GM19025 (cell line): ENCODE measurements around the gene PITPNM1.

ENCODE experiments used
- ATAC-seq: cut with Tn5 transposase; IDR thresholded peaks from one replicate; pipeline ENCODE4 v1.9.1; 2021; ENCODE audit warnings: mild to moderate bottlenecking, low read depth, moderate library complexity; ENCODE audit not compliant: unreplicated experiment

Gene PITPNM1

DNA sequence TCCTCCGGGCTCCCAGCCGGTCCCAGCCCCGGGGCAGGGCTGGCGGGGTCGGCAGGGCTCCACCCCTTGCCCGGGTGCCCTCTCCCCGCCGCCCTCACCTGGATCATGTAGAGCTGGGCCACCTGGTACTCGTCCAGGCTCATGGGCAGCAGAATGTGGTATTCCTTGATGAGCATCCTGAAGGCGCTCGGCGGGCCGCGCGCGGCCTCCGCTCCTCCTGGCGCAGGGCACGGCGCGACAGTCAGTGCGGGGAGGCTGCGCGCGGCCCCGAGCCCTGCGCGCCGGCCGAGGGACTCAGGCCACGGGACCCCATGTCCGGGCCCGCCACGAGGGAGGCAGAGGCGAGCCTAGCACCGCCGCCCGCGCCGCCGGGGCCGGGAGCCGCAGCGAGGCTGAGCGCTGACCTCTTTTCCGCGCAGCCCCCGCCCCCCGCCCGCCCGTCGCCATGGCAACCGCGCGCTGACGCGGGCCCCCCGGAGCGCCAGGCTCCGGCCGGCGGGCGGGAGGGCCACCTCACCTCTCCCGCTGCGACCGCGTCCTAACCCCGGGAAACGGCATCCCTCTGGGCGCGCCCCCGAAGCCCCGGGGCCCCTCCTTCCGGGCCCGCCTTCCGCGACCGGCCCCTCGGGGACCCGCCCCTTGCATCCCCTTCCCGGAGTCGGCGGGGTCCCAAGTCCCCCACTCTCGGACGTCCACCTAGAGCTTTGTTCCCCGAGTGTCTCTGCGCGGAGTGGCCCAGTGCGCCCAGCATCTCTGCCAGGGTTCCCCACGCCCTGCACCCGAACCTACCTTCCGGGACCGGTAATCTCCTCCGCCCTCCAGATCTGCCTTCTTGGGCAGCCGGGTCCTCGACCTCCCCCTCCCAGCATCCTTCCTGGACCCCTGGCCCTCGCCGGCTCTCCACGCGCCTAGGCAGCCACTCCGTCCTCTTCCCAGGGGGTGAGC is 886 bp downstream of the PITPNM1 start:
- ATAC-seq = no peak

DNA sequence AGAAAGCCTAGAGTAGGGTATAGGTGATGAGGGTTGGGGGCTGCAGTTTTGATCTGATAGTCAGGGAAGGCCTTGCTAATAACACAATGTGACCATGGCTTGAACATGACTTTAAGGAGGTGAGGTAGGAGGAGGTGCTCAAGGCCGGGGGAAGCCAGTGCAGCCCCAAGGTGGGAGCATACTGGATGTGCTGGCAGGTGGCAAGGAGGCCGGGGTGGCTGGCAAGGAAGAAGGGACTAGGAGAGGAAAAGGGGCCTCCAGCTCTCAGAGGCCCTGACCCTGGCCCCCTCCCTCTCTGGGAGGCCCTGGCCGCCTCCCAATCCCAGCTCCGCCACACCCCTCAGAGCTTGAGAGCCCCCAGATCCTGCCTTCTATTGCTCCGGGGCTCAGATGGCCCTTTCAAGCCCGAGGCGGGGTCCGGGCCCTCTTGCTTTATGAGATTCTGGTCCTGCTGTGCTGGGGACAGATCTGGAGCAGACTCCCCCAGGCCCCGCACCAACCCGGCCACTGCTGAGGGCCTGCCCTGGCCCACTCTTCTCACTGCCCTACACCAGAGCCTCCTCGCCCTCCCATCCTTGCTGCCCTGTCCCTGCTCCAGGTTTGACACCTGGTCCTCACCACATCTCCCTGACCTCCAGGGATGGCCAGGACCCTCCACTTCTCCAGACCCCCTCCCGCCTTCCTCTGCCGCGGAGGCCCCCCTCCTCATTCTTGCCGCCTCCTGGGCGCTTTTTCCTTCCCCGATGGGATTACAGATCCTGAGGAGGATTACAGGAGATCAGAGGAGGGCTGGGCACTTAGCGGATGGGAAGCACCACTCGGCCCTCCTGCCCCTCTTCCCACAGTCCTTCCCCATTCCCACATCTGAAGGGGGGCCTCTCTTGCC is 1.8 kb downstream of the PITPNM1 start:
- no peak for ATAC-seq

DNA sequence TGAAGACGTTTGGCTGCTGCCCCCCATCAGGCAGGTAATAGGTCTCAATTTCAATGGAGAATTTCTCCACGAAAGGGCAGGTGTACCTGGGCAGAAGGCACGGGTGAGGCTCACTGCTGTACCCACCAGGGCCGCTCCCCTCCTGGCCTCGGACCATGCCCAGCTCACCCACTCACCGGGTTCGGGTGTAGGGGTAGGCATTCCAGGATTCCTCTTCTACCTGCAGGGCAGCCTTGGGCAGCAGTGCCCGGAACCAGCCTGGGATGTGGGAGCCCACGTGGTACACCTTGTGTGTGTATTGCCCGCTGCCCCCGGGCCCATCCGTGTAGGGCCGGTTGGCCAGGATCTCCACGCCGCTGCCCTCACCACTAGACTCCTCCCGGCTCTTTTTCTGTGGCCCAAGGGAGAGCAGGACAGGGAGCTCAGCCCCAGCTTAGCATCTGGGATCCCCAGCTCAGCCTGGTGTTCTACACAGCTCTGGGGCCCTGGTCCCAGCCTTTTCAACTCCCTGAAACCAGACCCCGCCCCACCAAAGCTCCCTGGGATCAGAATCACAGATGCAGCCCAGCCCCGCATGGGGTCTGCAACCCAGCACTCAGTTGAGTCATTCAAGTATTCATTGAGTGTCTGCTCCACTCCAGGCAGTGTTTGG is 2.7 kb downstream of the PITPNM1 start:
- ATAC-seq = no peak

DNA sequence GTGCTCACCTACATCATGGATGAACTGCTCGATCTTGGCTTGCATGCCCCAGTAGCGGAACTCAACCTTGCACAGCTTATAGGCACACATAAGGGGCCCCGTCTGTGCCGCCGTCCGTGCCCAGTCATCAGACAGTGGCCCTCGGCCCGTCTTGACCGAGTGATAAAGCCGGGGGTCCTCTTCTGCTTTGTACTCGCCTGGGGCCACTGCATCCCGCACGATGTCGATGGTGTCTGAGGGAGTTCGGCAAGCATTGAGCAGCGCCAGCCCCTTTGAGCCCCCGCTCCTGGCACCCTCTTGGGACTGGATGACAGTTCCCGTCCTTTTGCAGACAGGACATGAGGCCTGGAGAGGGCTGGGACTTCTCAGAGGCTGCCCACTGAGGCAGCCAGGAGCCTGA is 3.3 kb downstream of the PITPNM1 start:
- no peak for ATAC-seq

DNA sequence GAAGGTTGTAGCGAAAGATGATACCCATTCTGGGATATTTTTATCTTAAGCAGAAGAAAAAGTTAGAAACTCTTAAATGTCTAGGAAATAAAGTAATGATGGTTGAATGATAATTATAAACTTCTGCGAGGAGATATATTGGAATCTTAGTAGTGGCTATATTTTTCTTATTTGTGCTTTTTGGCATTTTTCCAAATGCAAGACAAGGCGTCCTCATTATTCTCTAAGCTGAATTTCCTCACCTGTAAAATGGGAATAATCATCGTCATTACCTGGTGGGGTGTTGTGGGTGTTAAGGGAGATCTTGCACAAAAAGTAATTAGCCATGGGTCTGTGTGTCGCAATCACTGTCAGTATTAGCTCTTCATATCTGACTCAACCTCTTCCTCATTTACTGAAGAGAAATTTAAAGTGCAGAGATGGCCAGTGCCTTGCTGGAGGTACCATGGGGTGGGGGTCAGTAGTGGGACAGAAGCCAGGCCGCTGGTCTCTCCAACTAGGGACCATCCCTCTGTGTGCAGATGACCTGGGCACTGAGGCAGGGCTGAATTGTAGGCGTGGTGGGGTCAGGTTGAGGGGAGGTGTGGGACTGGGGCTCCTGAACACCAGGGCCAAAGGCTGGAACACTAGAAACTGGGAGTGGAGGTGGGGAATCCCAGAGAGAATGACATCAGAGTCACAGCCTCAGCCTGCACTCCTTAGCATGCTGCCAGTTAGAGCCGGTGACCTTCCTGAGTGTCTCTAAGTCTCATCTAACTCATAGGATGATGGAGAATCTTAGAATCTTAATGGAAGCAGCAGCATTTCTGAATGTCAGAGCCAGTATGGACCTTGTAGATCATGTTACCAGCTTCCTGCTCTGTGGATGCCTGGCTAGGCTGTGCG is 4.1 kb downstream of the PITPNM1 start:
- no peak for ATAC-seq

DNA sequence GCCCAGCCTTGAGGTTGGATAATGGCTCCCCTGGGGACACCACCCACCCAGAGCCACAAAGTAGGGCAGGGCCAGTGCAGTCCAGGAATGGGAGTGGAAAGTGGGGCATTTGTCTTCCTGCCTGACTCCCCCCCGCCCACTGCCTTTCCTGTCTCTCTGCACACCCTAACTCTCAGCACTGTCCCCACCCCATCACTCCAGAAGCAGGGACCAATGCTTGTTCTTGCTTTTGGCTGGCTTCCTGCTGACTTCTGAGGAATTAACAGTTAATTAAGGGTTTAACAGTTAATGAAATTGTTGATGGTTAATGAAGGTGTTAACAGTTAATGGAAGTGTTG is 4.7 kb downstream of the PITPNM1 start:
- no peak for ATAC-seq

DNA sequence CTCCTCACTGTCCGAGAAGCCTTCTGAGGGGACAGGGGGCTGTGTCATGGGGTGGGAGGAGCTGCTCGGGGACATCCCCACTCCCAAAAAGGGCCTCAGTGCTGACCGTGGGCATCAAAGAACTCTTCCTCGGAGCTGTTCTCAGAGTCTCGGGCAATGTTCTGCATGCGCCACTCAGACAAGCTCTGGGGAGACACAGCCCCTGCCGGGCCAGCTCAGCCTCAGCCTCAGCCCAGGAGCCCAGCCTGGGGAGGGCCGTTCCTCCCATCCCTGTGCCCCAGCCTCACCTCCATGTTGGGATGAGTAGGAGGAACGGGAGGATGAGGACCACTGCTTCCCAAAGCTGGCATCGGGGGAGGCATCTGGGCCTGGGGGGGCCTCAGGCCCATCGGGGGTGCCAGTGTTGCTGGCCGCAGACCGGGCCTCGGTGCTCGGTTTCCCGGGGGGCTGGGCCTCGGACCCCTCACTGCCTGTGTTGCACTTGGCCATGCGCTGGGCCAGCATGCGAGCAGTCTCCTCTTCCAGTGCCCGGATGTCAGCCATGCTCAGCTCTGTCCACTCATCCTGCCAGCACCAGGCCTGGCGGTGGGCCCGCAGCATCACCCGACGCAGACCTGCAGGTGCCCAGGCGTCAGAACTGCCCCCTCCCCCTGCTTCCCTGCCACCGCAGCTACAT is 5.2 kb downstream of the PITPNM1 start:
- ATAC-seq = no peak

DNA sequence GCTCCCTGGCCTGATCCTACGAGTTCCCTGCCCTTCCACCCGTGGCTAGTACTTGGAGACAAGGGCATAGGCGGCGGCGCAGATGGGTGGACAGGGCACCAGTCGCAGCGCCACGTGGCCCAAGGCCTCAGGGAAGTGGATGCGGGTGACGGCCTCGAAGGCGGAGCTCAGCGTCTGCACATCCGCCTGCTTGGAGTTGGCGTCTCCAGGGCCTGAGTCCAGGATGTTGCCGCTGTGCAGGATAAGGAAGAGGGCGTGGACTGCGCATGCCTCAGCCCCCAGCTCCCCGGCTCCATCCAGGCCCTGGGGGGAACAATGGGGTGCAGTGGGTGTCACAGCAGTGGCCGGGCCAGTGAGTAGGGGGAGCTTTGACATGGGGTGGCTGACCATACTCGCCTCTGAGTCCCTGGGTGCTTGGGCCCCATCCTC is 6.6 kb downstream of the PITPNM1 start:
- no peak for ATAC-seq

DNA sequence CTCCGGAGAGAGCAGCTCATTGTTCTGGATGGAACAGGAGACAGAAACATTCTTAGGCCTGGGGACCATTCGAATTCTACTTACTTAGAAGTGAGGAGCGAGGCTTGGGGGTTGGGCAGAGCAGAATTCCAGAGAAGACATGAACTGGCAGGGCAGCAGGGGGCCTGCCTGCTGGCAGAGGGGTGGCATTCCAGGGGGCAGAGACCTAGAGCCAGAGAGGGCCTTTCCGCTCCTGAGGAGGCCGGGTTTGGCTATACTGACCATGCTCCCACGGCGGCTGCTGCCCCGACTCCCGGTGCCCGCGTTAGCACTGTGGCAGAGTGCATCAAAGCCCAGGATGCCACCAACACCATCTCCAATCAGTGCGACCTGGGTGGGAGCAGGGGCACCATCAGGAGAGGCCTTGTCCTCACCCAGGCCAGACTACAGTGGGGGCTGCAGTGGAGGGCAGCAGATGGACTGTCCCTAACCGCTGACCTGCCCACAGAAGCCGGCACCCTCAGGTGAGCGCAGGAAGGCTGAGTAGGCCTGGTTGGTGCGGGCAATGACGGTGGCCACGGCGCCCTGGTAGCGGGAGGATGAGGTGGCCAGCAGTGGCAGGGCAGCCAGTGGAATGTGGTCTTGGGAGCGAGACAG is 7.4 kb downstream of the PITPNM1 start:
- ATAC-seq = no peak

DNA sequence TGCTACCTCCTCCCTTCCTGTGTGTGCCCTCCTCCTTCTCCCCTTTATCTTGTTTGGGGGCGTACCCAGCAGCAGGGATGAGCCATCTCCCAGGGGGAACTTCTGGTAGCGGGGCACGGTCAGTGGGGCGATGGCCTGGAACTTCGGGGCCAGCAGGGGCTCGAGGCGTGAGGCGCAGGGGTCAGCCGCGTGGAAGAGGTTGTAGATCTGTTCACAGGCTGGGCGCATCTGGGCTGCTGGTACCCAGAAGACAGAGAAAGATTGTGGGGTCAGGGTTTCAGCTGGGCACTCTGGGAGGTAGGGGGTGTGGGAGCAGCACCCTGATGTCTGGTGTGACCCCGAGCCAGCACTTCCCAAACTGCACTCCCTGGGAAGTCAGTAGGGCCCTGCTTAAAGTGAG is 9.1 kb downstream of the PITPNM1 start:
- ATAC-seq = no peak

DNA sequence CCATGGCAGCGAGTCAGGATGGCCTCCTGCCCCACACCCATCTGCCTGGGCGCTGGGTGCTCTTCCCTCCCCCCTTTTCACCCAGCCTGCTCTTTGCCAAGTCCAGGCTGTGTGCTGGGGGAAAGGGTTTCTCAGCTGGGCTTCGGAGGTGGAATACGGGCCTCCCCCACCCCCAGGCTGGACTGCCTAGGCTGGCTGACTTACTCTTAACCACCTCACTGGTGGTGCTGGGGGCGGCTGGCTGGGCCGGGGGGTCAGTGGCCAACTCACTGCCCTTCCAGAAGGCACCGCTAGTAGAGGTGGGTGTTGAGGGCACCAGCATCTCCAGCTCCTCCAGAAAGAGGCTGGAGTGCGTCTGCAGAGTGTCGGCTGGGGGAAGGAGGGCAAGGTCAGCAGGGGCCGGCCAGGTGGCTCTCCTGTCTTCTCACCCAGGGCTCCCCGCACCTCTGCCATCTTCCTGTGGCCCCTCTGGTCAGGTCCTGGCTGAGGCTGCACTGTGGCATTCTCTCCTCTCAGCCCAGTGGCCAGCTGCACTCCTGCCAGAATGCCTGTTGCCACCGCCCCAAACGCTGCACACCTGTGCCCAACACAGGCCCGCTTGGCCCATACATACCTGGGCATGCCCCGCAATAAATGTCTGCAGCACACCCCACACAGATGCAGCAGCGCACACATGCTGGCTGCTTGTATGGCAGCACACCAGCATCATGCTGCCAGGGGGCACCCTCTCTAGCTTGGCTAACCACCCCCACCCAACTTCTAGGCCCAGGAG is 9.7 kb downstream of the PITPNM1 start:
- ATAC-seq = no peak

DNA sequence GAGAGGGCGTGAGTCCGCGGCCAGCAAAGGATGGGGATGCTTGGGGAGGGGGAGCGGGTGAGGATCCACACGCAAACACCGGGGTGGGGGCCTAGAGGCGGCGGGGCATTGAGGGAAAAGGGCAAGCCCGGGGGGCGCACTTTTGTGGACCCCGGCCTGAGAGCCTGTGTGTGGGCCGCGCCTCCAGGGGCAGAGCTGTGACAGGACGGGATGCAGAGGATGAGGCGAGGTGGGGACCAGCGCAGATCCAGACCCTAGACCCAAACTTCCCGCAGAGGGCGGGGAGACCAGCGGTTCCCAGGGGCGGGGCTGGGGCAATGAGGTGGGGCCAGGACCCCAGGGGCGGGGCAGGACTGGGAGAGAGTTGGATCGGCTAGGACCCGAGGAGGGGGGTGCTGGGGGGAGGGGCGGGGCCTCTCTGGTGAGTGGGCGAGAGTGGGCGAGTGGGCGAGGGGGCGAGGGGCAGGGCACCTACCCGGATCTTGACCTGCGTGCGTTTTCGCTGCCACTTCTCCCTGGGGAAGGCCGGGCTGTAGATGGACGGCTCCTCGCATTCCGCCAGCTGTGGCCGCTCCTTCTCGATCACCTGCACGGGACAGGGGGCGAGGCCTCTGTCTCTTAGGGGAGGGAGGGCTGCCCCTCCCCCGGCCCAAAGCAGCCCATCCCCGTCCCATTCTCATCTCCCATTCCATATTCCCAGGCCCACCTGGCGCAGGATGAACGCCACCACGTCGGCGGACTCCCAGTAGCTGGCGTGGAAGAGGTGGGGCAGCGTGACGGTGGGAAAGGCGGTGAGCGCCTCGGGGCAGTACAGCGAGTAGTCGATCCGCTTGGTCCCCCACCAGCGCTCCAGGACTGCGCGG is 10.6 kb downstream of the PITPNM1 start:
- ATAC-seq = no peak

DNA sequence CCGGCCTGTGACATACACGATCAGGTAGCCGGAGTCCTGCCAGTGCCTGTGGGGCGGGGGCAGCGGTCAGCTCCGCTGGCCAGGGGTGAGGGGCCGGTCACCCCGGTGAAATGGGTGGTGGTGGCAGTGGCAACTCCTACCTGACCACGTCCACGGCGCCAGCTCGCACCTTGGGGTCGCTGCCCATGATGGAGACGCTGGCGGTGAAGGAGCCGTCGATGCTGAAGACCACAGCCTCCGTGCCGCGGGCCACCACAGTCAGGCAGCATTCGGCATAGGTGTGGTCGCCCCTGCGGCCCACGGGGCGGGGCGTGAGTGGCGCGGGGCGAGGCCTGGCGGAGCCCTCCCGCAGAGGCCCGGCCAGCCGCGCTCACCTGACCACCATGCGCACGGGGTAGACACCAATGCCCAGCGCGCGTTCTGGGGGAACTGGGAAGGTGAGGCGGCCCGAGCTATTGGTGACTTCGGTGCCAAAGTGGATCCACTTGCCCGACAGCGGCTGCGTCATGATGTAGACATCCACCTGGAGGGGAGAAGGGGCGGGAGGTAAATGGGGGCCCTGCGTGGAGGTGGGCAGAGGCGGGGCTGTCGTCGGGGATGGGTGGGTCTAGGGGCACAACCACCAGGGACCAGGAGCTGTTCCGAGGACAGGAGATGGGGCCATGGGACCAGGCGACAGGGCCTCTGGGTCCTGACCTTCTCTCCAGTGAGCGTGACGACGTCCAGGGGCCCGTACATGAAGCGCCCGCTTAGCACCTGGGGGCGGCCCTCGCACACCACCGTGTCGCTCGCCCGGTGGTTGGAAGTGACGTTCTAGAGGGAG is 11.4 kb downstream of the PITPNM1 start:
- ATAC-seq = no peak

DNA sequence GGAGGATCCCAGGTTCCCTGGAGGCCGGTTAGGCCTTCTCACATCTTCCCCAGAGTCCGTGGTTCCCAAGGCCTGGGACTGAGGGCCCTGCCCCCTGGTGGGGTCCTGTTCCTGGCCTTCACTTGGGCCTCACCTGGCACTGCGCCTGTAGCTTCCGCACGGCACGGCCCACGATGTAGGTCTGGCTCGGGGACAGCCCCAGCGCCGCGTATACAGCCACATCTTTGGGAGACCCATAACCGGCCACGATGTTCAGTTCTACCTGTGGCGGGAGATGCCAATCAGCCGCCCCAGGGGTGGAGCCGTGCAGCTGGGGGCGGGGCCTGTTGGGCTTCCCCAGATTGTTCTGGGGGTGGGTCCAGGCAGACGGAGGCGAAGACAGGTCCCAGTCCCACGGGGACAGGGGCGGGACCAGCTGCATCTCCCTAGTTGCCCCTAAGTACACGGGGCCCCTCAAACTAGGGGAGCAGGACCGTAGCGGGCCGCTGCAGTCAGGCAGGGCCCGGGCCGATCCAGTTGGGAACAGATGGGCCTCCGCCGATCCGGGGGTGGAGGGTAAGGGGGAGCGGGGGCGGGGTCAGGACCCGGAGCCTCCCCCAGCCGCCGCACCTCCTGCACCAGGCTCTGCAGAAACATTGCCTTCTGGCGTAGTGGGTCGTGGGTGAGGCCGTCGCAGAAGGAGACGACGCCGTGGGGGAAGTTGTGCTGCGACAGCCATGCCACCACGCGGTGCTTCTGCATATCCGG is 12.2 kb downstream of the PITPNM1 start:
- ATAC-seq = no peak

DNA sequence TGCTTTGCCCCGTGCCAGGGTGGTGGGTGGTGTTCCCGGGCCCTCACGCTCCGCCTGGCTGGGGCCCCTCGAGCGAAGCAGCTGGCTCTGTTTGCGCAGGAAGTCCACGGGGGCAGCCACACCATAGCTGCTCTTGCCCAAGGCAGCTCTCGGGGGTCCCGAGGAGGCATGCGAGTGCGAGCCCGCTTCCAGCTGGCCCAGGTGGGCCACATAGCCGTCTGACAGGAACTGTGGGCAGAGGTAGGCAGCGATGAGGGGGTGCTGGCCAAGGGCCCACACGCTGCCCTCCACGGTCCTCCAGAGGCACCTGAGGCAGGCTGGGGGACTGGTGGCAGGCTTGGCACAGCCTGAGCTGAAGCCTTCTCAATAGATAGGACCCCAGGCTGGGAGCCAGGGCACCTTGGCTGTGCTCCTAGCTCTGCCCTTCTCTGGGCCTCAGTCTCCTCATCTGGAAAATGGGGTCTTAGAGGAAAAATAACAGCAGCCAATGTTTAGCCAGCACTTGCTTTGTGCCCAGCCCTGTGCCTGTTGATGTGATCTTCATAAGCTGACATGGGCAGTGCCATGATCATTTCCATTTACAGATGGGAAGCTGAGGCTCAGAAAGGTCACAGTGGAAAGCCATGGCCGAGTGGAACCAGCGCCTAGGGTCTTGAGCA is 13.0 kb downstream of the PITPNM1 start:
- no peak for ATAC-seq
